ENCODE results near the gene HCK. TPM values are rescaled to one million over a fixed set of nuclear protein-coding genes. Genes with fewer than 3 reads are reported as not detected.

Gene HCK
- total RNA-seq, 1 donor from 2014 or later: not detected

DNA sequence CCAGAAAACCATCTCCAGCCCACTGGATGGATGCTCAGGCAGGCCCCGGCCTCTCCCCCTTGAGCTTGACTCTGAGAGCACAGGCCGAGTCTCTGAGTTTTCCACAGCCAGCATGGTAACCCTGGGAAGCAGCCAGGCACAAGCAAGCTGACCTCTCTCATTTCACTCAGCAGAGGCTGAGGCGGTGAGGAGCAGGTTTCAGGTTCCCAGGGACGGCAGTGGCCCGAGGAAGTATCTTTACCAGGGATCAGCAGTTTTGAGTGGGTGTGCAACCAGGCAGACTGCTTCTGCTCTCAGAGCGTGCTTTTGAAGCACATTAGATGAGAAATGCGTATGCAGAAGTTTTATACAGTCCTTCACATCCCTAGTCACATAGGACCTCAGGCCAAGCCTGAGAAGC is 12.6 kb downstream of the HCK start:
- H3K27me3 Mint-ChIP-seq (ENCODE audit: low read depth): peaks cover 59% of the 10 kb centered on the region
- no peak overlapping the region for H3K27ac Mint-ChIP-seq (ENCODE audit: unreplicated experiment)
- no peak for DNase-seq (ENCODE audit: low read depth, low spot score)
- H3K36me3 Mint-ChIP-seq (ENCODE audit: low read depth): no peaks in the 10 kb centered on the region
- TF ChIP-seq, protein P1, sequence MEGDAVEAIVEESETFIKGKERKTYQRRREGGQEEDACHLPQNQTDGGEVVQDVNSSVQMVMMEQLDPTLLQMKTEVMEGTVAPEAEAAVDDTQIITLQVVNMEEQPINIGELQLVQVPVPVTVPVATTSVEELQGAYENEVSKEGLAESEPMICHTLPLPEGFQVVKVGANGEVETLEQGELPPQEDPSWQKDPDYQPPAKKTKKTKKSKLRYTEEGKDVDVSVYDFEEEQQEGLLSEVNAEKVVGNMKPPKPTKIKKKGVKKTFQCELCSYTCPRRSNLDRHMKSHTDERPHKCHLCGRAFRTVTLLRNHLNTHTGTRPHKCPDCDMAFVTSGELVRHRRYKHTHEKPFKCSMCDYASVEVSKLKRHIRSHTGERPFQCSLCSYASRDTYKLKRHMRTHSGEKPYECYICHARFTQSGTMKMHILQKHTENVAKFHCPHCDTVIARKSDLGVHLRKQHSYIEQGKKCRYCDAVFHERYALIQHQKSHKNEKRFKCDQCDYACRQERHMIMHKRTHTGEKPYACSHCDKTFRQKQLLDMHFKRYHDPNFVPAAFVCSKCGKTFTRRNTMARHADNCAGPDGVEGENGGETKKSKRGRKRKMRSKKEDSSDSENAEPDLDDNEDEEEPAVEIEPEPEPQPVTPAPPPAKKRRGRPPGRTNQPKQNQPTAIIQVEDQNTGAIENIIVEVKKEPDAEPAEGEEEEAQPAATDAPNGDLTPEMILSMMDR (conservative IDR thresholded peaks at IDR 0.05): no peak
- no peak overlapping the region for H3K4me3 Mint-ChIP-seq
- H3K4me1 Mint-ChIP-seq: no peaks in the 10 kb centered on the region
- no peaks in the 10 kb centered on the region for H3K9me3 Mint-ChIP-seq

- peaks cover 35% of the 10 kb centered on the region for H3K27me3 Mint-ChIP-seq (ENCODE audit: low read depth)
- no peaks in the 10 kb centered on the region for H3K9me3 Mint-ChIP-seq
- TF ChIP-seq, protein P1 (conservative IDR thresholded peaks at IDR 0.05): no peak
- H3K4me3 Mint-ChIP-seq: no peak overlapping the region
- DNase-seq (ENCODE audit: low read depth, low spot score): no peak
- no peaks in the 10 kb centered on the region for H3K4me1 Mint-ChIP-seq
- no peaks in the 10 kb centered on the region for H3K36me3 Mint-ChIP-seq (ENCODE audit: low read depth)
- no peak overlapping the region for H3K27ac Mint-ChIP-seq (ENCODE audit: unreplicated experiment)
Observed at GRCh38 chr20:32067234-32067821, 15.3 kb downstream of the HCK start.

DNA sequence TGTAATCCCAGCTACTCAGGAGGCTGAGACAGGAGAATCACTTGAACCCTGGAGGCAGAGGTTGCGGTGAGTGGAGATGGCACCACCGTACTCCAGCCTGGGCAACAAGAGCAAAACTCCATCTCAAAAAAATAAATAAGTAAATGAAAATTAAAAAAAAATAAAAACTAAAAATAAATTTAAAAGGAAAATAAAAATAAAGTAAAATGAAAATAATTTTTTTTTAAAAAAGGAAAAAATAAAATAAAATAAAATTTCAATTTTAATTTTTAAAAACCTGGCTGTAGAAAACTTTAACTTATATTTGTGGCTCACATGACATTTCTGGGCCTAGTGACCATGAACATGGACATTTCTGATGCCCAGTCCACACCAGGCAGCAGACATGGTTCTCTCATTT is 16.1 kb downstream of the HCK start:
- Mint-ChIP-seq H3K36me3 (ENCODE audit: low read depth) (no peaks in the 10 kb centered on the region), H3K27ac (ENCODE audit: unreplicated experiment) (no peak overlapping the region), H3K9me3 (no peaks in the 10 kb centered on the region), H3K27me3 (ENCODE audit: low read depth) (peaks cover 28% of the 10 kb centered on the region), H3K4me1 (no peaks in the 10 kb centered on the region), H3K4me3 (no peak overlapping the region)
- no peak for DNase-seq (ENCODE audit: low read depth, low spot score)
- TF ChIP-seq, protein P1 (conservative IDR thresholded peaks at IDR 0.05): no peak

- TF ChIP-seq, protein P1 (conservative IDR thresholded peaks at IDR 0.05): no peak
- Mint-ChIP-seq H3K36me3 (ENCODE audit: low read depth) (no peaks in the 10 kb centered on the region), H3K27ac (ENCODE audit: unreplicated experiment) (no peak overlapping the region), H3K27me3 (ENCODE audit: low read depth) (peaks cover 26% of the 10 kb centered on the region), H3K4me1 (no peaks in the 10 kb centered on the region), H3K9me3 (no peaks in the 10 kb centered on the region), H3K4me3 (no peak overlapping the region)
- no peak for DNase-seq (ENCODE audit: low read depth, low spot score)
Observed at GRCh38 chr20:32069711-32070110, 17.7 kb downstream of the HCK start.

DNA sequence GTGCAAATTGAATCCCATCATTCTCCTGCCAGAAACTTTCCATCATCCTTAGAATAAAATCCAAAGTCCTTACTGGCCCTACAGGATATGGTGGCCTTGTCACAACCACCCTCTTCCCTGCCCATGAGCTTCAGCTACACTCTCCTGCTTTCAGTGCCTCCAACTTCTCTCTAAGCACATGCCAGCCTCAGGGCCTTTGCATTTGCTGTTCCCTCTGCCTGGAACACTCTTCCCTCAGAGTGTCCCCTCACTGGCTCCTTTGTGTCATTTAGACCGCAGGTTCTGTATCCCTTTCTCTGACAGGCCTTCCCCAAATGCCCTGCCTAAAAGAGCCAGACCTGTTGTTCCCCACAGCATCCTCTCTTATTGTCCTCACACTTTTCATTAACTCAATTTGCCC is 18.2 kb downstream of the HCK start:
- Mint-ChIP-seq H3K9me3 (no peaks in the 10 kb centered on the region), H3K4me1 (no peaks in the 10 kb centered on the region), H3K4me3 (no peak overlapping the region), H3K27ac (ENCODE audit: unreplicated experiment) (no peak overlapping the region), H3K27me3 (ENCODE audit: low read depth) (peaks cover 31% of the 10 kb centered on the region), H3K36me3 (ENCODE audit: low read depth) (no peaks in the 10 kb centered on the region)
- no peak for DNase-seq (ENCODE audit: low read depth, low spot score)
- TF ChIP-seq, protein P1 (conservative IDR thresholded peaks at IDR 0.05): no peak
